Superior temporal gyrus (tissue), 1 donor: ENCODE data around the gene CACNG1.

Source experiments
- DNase-seq: peaks from one replicate; pipeline ENCODE4 v3.0.0-alpha.2; 2016; ENCODE audit errors: extremely low spot score

The CACNG1 gene

DNA sequence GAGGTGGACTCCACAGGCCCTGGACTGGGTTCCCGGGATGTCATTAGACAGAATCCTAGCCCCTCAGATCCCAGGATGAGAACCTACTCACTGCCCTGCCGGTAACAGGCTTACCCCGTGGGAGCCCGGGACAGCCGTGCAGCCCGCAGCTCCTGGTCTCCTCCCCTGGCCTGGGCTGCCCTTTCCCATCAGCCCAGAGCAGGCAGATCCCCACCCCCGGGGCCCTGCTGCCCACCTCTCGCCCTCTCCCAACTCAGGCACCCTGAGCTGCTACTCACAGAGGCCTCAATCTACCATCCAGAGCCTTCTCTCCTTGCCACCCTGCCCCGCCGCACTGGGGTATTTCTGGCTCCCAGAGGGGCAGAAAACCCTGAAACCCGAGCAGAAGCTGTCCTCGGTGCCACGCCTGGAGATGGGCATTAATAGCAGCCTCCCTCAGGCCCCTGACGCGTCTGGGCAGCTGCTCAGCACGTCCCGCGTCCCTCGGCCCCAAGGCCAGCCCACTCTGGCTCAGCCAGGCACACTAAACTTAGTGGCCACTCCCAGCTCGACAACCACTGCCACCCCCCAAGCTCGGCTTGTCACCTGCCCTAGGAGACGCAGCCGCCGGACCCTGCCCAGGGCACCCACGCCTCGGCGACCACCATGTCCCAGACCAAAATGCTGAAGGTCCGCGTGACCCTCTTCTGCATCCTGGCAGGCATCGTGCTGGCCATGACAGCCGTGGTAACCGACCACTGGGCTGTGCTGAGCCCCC lies at the start of gene CACNG1:
Gene CACNG1, plus strand, starts transcription at position 539 of the 757 bp plus-strand sequence. Its CDS starts 107 bp downstream, at position 646.
- no peak for DNase-seq

DNA sequence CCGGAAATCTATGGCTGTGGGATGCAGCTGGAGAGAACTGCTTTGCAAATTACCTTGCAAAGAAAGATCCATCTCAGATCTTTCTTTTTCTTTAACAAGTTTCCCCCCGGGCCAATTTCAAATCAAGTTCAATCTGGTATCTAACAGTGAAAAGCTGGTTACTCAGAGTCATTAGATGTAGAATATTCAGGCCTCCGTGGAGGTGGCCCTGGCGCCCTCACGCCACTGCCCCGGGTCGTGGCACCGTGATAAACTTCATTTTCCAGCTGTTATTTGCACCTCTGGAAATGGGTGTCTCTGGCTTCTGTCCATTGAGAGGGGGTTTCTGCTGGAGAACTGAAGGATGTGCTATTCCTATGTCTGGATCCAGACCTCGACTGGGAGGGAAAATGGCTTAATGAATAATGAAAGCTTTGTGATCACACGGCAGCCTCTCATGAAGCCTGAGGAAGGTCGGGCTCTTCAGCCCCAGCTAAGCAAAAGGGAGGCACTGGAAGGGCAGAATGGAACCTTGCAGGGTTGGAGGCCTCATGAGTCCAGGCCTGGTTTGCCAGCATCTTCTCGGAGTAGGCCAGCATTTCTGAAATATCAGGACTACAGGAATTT lies 49.3 kb upstream of the CACNG1 start:
- no peak for DNase-seq

GRCh38 chr17:66995944-66996343 lies 48.4 kb upstream of the CACNG1 start:
- no peak for DNase-seq

- DNase-seq, result no peak
Measured at GRCh38 chr17:66996926-66997325, 47.4 kb upstream of the CACNG1 start.

- no peak for DNase-seq
Measured at GRCh38 chr17:67003231-67003630, 41.1 kb upstream of the CACNG1 start.

DNA sequence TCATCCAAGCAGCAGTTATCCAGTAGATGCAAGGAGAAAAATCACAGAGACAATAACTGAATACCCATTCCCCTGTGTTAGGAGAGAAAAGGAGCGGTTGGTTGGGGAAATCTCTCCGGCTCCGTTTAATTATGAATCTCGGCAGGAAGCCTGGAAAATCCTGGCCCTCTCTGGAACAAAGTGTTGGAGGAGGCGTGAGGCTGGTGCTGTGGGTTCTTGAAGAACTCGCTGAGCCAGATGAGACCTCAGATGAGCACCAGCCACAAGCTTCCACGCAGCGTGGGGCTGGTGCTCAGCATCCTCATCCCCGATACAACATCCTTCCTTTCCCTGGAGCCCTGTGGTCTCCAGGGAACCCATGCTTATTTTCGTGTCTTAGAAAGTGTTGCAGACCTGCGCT lies 40.2 kb upstream of the CACNG1 start:
- DNase-seq, result peak; percentile 65

DNA sequence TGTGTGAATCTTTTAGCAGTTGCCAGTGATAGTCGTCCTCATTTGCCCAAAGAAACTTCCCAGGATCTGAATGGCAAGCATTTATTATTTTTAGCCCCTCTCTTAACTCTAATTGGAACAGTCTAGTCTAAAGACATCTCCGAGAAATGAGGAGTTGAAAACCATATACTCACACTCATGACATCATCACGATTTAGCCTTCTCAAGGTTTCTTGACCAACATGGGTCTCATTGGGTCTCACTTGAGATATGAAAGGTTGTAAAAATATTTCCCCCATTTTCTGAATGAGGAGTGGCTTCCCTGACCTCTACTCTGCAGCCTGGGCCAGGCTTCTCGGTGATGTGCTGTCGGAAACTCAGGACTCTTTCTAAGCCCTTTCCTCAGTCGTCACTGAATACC lies 37.1 kb upstream of the CACNG1 start:
- no peak for DNase-seq

GRCh38 chr17:67008101-67008500 lies 36.3 kb upstream of the CACNG1 start:
- DNase-seq, result no peak

GRCh38 chr17:67011527-67012175 lies 32.7 kb upstream of the CACNG1 start:
- DNase-seq, result no peak

- no peak for DNase-seq
Measured at GRCh38 chr17:67013891-67014290, 30.5 kb upstream of the CACNG1 start.

DNA sequence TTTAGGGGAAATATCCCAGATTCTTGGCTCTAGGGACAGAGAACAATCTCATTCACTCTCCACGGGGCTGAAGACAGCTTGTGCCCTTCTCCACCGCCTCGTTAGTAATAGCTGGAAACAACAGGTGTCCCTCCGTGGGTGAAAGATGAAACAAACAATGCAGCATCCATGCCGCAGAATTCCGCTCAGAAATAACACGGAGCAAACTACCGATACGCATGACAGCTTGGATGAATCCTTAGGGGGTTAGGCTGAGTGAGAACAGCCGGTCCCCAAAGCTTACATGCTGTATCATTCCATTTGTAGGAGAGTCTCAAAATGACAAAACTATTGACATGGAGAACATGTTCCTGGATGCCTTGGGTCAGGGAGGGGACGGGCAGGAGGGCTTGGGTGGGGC lies 29.4 kb upstream of the CACNG1 start:
- no peak for DNase-seq

- DNase-seq, result no peak
Measured at GRCh38 chr17:67016039-67016762, 28.2 kb upstream of the CACNG1 start.

DNA sequence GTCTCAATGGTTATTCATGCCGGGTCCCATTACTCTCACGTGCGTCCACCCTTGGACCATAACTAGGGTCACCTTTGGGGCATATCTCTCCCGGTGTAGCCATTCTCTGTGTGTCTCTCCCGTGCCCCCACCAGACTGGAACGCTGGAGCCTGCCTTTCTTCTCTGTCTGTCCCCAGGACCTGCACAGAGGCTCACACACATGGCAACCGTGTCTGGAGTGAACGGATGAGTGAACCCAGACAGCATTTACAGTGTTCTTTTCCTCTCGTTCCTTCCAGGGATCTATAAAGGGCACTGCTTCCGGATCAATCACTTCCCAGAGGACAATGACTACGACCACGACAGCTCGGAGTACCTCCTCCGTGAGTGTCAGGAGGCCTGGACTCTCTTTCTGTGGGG lies 26.4 kb upstream of the CACNG1 start:
- DNase-seq, result no peak

DNA sequence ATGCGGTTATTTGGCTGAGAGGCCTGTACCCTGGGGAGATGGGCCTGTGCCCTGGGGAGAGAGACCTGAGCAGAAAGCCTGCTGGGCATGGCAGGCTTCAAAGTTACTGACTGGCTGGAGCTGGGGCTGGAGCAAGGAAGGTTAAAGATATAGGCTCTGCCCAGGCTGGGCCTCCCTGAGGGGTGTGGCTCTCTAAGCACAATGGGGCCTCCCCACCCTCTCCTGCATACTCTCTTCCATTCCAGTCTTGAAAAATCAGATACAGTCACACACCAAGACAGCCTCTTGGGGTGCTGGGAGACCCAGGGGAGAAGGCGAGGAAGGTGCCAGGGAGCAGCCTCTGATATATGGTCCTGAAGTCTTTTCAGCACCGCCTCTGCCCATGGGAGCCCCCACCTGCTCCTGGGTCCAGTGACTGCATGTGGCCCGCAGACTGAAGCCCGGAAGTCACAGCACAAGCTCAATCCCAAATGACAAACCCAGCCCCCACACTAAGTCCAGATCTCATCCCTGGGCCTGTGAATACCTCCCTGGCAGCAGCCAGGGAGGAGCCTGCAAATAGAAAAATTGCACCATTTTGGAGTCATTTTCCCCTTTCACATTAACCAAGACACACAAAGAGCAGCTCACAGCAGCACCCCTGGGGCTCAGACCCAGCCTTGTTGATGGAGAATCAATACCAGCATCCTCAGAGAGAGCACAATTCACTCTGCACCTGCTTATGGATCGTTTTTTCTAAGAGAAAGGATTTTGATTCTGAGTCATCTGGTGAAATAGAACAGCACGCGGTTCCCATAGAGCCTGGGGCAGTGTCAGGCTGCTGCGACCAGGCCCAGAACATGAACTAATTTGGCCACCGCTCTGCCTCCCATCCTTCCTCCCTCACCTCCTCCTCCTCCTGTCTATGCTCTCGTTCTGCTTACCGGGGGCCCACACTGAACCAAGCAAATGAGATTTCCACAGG lies 25.6 kb upstream of the CACNG1 start:
- DNase-seq, result no peak

DNA sequence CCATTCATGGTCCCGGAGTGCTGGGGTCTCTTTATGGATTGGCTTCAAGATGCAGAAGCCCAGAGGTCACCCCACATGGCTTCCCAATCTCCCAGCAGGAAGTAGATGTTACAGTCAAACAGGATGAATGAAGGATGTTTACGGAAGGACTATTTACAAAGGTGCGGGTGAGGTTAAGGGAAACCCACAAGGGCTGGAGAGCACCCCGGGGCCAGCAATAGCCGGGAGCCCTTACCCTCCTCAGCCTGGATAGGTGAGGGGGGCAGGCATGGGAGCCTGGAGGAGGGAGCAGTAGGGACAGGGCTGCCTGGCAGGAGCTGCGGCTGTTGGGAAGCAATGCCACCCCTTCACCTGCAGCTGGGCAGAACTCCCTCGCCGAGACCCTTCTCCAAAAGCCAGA lies 24.5 kb upstream of the CACNG1 start:
- DNase-seq, result no peak

GRCh38 chr17:67020293-67020766 lies 24.0 kb upstream of the CACNG1 start:
- DNase-seq, result peak; percentile 13

- DNase-seq, result no peak
Measured at GRCh38 chr17:67021196-67021595, 23.2 kb upstream of the CACNG1 start.

- DNase-seq, result no peak
Measured at GRCh38 chr17:67021743-67022450, 22.5 kb upstream of the CACNG1 start.

DNA sequence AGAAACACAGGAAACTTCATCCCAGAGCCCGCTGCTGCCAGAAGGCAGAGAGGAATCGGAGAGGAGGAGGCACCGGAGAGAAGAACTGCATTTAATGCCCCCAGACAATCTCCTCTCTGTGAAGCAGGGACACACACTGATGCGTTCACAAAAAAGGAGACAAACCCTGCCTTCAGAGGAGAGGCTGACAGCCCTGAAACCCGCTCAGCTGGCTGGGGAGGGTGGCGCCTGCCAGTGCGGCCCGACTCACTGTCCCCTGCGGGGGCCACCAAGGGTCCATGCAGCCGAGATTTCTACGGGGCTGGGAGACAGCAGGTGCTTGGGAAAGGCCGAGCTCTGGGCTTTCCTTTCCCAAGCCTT lies 21.9 kb upstream of the CACNG1 start:
- no peak for DNase-seq

- no peak for DNase-seq
Measured at GRCh38 chr17:67024736-67025135, 19.6 kb upstream of the CACNG1 start.
